SKM-1 (cell line): ENCODE results near the gene CCDC88B.

Experiments
- DNase-seq: peaks from one replicate; lab custom pipeline; 2025; ENCODE audit not compliant: unreplicated experiment; lab: John Stamatoyannopoulos, UW

CCDC88B gene

DNA sequence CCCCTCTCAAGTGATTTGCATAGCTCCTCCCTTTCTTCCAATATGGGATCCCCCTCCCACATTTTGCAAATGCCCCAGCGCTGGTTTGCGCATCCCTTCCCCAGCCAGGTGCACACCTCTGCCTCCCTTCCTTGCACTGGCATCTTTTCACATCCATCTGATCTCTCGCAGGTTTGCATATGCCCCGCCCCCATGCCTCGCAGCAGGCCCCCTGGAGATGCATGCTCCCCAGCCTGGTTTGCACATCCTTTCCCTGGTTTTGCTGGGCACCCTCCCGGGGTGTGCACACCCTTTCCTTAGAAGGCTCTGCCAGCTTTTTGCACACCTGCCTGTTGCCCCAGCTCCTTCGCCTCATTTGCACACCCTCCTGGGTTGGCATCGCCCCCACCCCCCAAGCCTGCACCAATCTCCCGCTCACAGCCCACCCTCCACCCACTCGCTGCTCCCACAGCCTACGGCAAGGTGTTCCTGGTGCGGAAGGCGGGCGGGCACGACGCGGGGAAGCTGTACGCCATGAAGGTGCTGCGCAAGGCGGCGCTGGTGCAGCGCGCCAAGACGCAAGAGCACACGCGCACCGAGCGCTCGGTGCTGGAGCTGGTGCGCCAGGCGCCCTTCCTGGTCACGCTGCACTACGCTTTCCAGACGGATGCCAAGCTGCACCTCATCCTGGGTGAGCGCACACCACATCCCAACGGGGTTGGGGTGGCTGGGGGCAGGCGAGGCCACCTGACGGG, 19.9 kb downstream of the CCDC88B start:
- DNase-seq: no peak

DNA sequence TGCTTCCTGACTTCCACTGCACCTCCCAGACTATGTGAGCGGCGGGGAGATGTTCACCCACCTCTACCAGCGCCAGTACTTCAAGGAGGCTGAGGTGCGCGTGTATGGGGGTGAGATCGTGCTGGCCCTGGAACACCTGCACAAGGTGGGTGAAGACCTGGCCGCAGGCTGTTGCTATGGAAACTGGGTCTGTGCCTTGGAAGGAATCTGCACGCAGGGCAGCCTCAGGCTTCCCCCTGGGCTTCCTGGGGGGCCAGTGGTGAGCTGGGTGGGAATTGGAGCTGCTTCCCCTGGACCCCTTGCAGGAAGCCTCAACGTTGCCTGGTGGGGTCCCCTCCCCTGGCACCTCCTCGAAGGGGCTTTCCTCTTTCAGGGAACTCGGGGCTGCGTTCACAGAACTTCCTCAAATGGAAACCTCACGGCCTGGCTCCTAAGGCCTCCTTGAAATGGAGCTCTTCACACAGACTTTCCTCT, 20.5 kb downstream of the CCDC88B start:
- DNase-seq: peak; percentile 32

DNA sequence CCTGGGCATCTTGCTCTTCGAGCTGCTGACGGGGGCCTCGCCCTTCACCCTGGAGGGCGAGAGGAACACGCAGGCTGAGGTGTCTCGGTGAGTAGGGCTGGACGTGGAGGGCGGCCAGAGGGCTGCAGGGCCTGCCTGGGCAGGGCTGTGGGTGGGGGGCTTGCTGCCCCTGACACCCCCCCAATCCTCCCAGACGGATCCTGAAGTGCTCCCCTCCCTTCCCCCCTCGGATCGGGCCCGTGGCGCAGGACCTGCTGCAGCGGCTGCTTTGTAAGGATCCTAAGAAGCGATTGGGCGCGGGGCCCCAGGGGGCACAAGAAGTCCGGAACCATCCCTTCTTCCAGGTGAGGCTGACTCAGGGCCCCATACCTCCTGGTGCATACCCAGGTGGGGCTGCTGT, 21.7 kb downstream of the CCDC88B start:
- no peak for DNase-seq

DNA sequence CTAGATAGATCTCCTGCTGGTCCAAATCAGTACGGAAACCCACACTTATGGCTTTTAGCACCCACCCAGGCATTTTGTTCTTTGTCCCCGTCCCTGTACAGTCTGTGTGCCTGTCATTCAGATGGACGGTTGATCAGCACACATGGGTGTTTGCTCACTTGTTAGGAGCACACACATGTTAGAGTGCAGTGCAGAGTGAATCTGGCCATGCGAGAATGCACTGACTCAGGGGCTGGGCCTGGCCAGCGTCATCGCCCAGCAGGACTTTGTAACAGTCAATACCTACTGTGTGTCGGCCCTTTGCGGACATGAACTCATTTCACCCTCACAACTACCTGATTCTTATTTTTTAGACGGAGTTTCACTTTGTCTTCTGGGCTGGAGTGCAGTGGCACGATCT, 22.3 kb downstream of the CCDC88B start:
- DNase-seq: no peak

DNA sequence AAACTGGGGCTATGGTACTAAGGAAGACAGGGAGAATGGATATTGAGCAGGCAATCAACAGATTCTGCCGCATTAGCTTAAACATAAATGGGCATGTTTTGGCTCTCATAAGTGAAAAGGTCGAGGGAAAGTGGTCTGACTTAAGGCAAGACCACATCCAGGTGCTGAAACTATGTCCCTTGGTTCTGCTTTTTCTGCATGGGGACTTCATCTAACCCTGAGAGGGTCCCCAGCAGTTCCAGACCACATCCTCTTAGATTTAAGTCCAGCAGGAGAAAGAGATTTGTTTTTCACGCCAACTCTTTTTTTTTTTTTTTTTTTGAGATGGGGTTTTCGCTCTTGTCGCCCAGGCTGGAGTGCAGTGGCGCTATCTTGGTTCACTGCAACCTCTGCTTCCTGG, 24.4 kb downstream of the CCDC88B start:
- no peak for DNase-seq

DNA sequence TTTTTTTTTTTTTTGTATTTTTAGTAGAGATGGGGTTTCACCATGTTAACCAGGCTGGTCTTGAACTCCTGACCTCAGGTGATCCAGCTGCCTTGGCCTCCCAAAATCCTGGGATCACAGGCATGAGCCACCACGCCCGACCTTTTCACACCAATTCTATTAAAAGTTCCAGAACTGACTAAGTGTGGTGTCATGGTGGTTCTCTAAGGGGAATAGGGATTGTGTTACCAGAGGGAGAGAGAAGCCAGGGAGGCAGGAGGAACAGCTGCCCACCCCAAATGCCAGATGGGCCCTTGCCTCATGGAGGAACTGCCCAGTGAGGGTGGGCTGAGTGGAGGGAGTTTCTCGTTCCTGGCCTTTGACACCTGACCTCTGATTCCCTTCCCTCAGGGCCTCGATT, 24.9 kb downstream of the CCDC88B start:
- no peak for DNase-seq

DNA sequence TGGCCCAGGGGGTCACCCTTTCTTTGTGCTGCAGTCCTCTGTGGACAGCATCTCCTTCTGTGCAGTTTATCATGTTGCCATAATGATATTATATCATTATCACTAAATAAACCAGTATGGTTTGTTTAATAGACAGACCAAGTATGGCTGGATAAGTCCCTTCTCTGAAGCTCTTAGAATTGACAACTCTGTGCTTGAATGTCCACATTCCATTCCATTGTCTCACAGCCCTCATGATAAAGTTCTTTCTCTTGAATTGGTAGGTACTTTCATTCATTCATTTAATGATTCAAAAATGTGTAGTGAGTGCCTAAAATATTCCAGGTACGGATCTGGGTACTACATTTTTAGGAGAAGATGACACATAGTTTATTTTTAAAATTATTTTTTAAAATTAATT, 26.7 kb downstream of the CCDC88B start:
- DNase-seq: no peak

DNA sequence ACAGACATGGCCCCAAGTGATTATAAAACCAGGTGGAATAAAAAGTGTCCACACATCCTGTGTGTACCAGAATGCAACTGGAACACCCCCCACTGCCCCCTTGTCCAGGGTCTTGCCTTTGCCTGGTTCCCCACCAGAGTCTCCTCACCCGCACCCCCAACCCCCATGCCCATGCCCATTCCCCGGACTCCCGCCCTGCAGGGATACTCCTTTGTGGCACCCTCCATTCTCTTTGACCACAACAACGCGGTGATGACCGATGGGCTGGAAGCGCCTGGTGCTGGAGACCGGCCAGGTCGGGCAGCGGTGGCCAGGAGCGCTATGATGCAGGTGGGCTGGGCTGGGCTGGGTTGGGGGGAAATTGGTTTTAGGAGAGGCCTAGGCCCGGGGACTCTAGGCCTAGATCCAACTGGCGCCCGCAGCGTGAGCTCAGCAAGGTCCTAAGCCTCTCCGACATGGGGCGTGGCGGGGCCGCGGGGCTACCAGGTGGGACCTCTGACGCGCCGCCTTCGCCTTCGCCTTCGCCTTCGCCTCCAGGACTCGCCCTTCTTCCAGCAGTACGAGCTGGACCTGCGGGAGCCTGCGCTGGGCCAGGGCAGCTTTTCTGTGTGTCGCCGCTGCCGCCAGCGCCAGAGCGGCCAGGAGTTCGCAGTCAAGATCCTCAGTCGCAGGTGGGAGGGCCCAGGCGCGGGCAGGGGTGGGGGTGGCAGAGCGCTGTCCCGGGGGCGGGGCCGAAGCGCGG, 28.1 kb downstream of the CCDC88B start:
- DNase-seq: no peak

DNA sequence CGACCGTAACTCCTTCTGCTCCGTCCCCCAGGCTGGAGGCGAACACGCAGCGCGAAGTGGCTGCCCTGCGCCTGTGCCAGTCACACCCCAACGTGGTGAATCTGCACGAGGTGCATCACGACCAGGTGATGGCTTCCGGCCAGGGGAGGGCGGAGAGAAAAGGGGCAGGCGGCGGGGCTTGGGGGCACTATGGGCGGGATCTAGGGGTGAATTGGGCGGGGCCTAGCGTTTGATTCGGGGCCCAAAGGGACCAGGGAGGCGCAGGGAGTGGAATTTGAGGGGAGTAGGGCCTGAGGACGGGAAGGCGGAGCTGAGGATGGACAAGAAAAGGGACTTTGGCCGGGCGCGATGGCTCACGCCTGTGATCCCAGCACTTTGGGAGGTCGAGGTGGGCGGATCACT, 28.7 kb downstream of the CCDC88B start:
- DNase-seq: no peak

DNA sequence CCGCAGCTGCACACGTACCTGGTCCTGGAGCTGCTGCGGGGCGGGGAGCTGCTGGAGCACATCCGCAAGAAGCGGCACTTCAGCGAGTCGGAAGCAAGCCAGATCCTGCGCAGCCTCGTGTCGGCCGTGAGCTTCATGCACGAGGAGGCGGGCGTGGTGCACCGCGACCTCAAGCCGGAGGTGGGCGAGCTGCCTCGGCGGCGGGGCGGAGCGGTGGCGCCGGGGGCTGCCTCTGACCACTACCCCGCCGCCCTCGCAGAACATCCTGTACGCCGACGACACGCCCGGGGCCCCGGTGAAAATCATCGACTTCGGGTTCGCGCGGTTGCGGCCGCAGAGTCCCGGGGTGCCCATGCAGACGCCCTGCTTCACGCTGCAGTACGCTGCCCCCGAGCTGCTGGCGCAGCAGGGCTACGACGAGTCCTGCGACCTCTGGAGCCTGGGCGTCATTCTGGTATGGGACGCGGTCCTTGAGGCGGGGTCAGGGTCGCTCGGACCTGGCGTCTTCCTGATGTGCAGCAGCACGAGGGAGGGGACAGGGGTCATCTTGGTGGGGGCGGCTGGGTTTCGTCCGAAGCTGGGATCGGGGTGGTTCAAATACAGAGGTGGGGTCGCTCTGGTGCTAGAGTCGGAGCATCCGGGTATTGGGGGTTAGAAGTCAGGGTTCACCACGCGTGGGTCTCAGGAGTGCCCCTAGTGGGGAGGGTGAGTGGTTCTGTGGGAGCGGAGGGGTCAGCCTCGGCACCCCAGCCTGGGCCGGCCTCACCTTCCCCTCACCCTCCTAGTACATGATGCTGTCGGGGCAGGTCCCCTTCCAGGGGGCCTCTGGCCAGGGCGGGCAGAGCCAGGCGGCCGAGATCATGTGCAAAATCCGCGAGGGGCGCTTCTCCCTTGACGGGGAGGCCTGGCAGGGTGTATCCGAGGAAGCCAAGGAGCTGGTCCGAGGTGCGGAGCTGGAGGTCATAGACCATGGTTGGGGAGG, 29.7 kb downstream of the CCDC88B start:
- DNase-seq: no peak

DNA sequence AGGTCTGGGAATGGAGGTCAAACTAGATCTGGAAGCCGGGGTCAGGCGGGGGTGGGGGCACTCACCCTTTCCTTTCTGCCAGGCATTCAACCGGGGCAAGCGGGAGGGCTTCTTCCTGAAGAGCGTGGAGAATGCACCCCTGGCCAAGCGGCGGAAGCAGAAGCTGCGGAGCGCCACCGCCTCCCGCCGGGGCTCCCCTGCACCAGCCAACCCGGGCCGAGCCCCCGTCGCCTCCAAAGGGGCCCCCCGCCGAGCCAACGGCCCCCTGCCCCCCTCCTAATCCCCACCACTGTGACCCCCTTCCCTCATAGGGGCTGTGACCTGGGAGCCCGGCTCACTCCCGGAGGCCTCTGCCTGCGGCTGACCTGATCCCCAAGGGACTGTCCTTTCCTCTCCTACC, 31.2 kb downstream of the CCDC88B start:
- no peak for DNase-seq

DNA sequence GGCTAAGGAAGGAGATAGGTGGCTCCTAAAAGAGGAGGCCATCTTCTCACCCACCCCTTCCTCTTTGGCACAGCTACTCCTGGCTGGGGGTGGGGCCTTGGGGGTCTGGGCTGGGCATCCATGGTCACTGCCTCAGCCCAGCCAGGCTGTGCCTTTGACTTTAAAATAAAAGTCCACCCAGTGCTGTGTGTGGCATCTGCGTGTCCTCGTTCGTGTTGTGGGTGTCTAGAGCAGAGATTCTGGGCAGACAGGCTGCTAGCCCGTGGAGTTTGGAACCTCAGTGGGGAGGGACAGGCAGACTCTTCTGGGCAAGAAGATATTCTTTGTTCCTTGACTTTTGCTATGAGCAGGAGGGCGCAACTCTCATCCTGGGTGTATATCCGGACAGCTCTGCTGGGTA, 32.0 kb downstream of the CCDC88B start:
- DNase-seq: no peak

DNA sequence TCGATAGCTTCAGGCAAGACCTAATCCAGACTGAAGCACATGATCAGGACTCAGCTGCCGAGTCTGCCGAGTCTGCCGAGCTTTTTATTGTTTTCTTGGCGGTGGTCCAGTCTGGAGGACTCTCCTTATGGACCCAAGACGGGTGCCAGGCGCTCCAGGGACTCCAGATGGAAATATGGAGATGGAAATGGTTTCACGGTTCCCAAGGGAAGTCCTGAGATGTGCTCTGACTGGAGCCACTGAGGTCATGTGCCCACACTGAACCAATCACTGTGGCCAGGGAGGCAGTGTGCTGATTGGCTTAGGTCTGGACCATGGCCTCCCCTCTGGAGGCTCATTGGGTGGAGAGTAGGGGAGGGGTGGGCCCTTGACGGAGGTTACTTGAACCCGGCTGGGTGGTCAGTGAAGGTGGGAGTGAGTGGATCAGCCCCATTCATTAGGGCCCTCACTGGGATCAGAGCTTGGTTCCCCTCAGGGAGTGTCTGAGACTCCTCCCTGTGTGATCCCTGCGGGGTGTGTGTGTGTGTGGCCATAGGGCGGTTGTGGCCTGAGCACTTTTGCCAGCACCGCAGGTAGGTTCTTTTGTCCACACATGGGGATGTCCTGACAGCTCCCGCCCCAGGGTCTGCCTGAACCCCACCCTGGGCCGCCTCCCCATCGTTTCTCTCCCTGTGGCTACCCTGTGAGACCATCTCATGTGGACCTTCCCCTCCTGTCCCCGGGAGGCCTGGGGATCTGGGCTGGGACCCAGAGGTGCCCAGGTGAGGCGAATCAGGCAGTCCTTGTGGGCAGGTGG, 33.0 kb downstream of the CCDC88B start:
- DNase-seq: no peak

DNA sequence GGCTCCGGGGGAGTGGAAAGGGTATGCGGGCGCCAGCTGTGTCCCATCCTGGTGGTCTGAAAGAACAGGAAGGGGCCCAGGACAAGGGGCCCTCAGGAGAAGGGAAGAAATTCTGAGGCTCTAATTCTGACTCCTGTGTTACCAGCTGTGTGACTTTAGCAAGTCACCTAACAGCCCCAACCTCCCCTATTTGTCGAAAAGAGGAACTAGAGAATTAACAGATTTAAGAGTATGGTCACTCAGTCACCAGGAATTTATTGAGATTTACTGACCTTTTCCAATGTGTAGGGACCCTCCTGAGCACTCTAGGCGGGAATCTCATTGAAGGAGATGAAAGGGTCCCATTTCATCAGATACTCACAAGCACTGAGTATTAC, 33.6 kb downstream of the CCDC88B start:
- peak; percentile 70 for DNase-seq

DNA sequence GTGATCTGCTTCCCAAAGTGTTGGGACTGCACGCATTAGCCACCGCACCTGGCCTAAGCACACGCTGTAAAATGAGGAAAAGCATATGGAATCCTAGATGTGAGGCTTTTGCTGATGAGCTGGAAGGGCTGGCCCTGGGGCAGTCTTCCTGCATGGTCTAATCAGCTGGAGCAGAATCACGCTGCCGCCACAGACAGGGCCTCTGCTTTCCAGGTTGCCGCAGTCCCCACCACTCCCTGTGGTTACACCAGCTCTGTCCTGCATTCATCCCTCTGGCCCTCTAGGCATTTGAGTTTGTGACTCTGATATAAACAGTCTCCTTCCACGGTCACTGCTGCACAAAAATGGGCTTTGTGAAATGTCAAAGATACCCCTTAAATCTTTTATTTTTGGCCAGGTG, 36.1 kb downstream of the CCDC88B start:
- no peak for DNase-seq

DNA sequence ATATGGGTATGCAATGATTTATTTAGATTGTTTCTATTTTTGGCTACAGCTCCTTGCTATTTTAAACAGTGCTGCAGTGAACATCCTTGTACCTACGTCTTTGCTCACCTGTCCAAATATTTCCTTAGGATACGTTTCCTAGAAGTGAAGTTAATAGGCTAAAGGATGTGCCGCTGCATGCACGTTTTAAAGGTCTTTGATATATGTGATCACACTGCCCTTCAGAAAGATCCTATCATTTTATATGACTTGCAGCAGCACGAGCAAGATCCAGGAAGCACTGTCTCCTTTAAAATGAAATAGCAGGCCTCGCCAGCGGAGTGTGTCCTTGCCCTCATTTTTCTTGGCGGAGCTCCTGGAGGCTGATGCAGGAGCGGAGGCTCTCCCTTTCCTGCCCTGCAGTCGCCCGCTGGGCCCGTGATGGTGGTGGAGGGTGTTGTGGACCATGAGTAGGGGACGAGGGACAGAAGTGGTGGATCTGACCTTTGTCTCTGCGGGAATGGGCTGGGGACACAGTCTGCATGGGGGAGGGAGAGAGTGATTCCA, 38.4 kb downstream of the CCDC88B start:
- no peak for DNase-seq

DNA sequence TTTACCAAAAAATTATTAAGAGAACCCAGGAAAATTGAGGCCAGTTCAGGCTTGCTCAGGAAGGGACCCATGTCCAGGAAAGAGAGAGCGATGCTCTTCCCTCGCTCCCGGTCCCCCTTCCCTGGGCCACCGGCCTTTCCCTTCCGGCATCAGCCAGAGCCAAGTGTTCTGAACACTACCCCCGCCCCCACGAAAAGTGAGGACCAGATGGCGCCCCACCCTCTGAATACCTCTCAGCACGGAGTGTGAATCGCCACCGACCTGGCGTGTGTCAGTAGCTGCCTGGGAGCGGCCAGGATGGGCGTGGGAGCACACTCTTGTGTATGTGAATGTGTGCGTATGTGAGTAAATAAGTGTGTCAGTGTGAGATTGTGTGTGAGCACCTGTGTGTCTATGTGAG, 39.2 kb downstream of the CCDC88B start:
- DNase-seq: no peak

DNA sequence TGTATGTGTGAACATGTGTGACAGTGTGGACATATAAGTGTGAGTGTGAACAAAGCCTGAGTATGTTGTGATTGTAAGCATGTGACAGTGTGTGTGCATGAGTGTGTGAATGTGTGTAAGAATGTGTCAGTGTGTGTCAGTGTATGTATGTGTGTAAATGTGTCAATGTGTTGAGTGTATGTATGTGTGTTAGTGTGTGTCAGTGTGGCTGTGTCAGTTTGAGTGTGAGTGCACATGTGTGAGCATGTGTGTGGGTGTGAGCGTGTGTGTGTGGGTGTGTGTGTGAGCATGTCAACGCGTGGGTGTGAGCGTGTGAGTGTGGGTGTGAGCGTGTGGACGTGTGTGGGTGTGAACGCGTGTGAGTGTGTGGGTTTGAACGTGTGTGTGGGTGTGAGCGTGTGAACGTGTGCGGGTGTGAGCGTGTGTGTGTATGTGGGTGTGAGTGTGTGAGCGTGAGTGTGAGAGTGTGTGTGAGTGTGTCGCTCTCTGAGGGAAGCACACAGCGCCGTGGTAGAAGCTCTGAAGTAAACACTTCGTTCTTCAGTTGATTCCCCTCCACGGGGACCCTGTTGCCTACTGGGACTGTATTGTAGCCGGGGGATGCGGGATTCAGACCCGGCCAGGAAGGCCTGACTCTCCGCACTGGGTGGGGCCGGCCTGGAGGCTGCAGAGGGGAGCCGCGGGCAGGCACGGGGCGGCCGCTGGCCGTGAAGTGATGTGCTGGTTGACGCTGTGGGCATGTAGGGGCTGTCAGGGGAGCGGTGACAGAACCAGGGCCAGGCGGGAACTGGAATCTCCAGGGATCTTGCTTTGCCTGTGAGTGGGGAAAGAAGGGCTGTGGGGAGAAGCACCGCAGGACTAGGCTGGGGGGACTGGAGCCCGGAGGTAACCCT, 40.1 kb downstream of the CCDC88B start:
- DNase-seq: no peak

DNA sequence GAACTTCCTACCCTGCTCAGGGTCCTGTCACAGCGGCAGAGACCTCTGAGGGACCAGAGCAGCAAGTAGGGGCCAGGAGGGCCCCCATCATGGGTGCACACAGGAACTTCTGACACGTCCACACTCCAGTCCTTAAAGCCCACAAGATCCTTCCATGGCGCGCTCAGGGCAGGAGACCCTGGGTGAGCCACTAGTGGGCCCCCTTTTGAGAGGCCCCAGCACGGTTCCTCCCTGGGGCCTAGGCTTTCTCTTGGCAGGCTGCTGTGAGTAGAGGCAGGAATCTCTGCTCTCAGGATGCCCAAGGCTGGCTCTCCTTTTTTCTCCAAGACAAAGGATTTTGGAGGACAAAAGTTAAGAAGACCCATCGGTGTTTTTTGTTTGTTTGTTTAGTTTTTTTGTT, 41.3 kb downstream of the CCDC88B start:
- DNase-seq: no peak
